Measurements from ENCODE around the gene TTLL13.

- TF ChIP-seq CTCF (conservative IDR thresholded peaks at IDR 0.05; ENCODE audit: low read length): no peak
- TF ChIP-seq EZH2phosphoT487 (IDR thresholded peaks at IDR 0.05; ENCODE audit: borderline replicate concordance, low read depth, low read length): no peak
Observed at GRCh38 chr15:90228960-90229359, 20.4 kb upstream of the TTLL13 start.

Data from OCI-LY7 (cell line).